ENCODE data around the gene MYB. TPM values are rescaled to one million over a fixed set of nuclear protein-coding genes. Genes with fewer than 3 reads are reported as not detected.

MYB gene
- total RNA-seq, 1 experiment from 2014 or later: 3.7 TPM

- Histone ChIP-seq H2AFZ (ENCODE audit: low read depth, low read length, poor library complexity, severe bottlenecking) (no peak overlapping the region), H3K36me3 (ENCODE audit: control insufficient read depth in 1 of 2, insufficient read depth in 2 of 2, low read length in 2 of 2) (no peaks in the 10 kb centered on the region), H3K79me2 (ENCODE audit: insufficient read depth, low read length) (no peaks in the 10 kb centered on the region), H3K9me2 (ENCODE audit: insufficient read depth) (no peaks in the 10 kb centered on the region), H3K27me3 (ENCODE audit: insufficient read depth, low read length) (no peaks in the 10 kb centered on the region), H3K4me2 (ENCODE audit: low read length) (no peak overlapping the region), H4K20me1 (ENCODE audit: insufficient read depth) (no peaks in the 10 kb centered on the region), H3K4me1 (ENCODE audit: control insufficient read depth in 1 of 2, insufficient read depth in 2 of 2, low read length in 2 of 2) (no peaks in the 10 kb centered on the region), H3K4me3 (replicated peaks in 1 of 2; ENCODE audit: low read depth in 1 of 2, low read length in 2 of 2) (no peak overlapping the region), H3K9me3 (ENCODE audit: control insufficient read depth in 1 of 2, insufficient read depth in 1 of 2, low read depth in 1 of 2, low read length in 2 of 2) (no peaks in the 10 kb centered on the region), H3K27ac (ENCODE audit: low read depth, low read length) (no peak overlapping the region), H3K9ac (ENCODE audit: low read length) (no peak overlapping the region)
- ATAC-seq (no peak), DNase-seq (ENCODE audit: low read depth, low spot score) (no peak)
- ChIA-PET CTCF (no interaction called here), POLR2A (no interaction called here), RAD21 (ENCODE audit: low non-redundant PET in 1 of 2, low total read pairs in 2 of 2, uncharacterized antibody in 2 of 2, unreplicated experiment in 2 of 2) (no interaction called here)
- TF ChIP-seq CTCF (IDR thresholded peaks at IDR 0.05 in 2 of 3, conservative IDR thresholded peaks at IDR 0.05 in 1 of 3; ENCODE audit: borderline replicate concordance in 1 of 3, insufficient read depth in 1 of 3, low read depth in 2 of 3, low read length in 2 of 3) (0 out of 6 replicates have a peak, but pooled peaks of 1 of the 3 experiments have one; percentile 16), RAD21 (IDR thresholded peaks at IDR 0.05; ENCODE audit: low read depth) (no peak)
- BruUV-seq (replicated peaks): no TSS peak
- intact Hi-C loops (cut with micrococcal nuclease): no loop called here
These were observed 84.2 kb downstream of the MYB start for GRCh38 chr6:135265278-135265677.

GRCh38 chr6:135266675-135267074 lies 85.6 kb downstream of the MYB start:
- Histone ChIP-seq H3K9ac (ENCODE audit: low read length) (no peak overlapping the region), H3K27me3 (ENCODE audit: insufficient read depth, low read length) (no peaks in the 10 kb centered on the region), H3K36me3 (ENCODE audit: control insufficient read depth in 1 of 2, insufficient read depth in 2 of 2, low read length in 2 of 2) (no peaks in the 10 kb centered on the region), H3K79me2 (ENCODE audit: insufficient read depth, low read length) (no peaks in the 10 kb centered on the region), H3K4me2 (ENCODE audit: low read length) (no peak overlapping the region), H4K20me1 (ENCODE audit: insufficient read depth) (no peaks in the 10 kb centered on the region), H3K9me3 (ENCODE audit: control insufficient read depth in 1 of 2, insufficient read depth in 1 of 2, low read depth in 1 of 2, low read length in 2 of 2) (no peaks in the 10 kb centered on the region), H3K9me2 (ENCODE audit: insufficient read depth) (no peaks in the 10 kb centered on the region), H3K4me3 (replicated peaks in 1 of 2; ENCODE audit: low read depth in 1 of 2, low read length in 2 of 2) (no peak overlapping the region), H2AFZ (ENCODE audit: low read depth, low read length, poor library complexity, severe bottlenecking) (no peak overlapping the region), H3K4me1 (ENCODE audit: control insufficient read depth in 1 of 2, insufficient read depth in 2 of 2, low read length in 2 of 2) (no peaks in the 10 kb centered on the region), H3K27ac (ENCODE audit: low read depth, low read length) (no peak overlapping the region)
- intact Hi-C loops (cut with micrococcal nuclease): no loop called here
- POLR2A ChIA-PET: no interaction called here
- CTCF ChIA-PET: no interaction called here
- no peak for TF ChIP-seq YY1 (IDR thresholded peaks at IDR 0.05; ENCODE audit: extremely low read depth, insufficient replicate concordance, low read depth, low read length)
- no peak for TF ChIP-seq RAD21 (IDR thresholded peaks at IDR 0.05; ENCODE audit: low read depth)
- no peak for TF ChIP-seq EZH2phosphoT487 (IDR thresholded peaks at IDR 0.05; ENCODE audit: borderline replicate concordance)
- TF ChIP-seq FOSL1 (IDR thresholded peaks at IDR 0.05; ENCODE audit: low read depth): no peak
- no TSS peak for BruUV-seq (replicated peaks)
- ATAC-seq (no peak), DNase-seq (ENCODE audit: low read depth, low spot score) (no peak)
- RAD21 ChIA-PET (ENCODE audit: low non-redundant PET in 1 of 2, low total read pairs in 2 of 2, uncharacterized antibody in 2 of 2, unreplicated experiment in 2 of 2): no interaction called here
